DMS53 treated with DMSO at 0.1 percent for 48 hours (cell line): Measurements from ENCODE around the gene PDLIM7.
"Not testable (repeated sequence)": the region's sequence is repeated elsewhere in the genome, so short reads cannot be mapped to it uniquely, and the experiment has no call there.

Experiments
- DNase-seq: peaks from one replicate; lab custom pipeline; 2025; ENCODE audit not compliant: unreplicated experiment; lab: John Stamatoyannopoulos, UW

Gene PDLIM7, protein sequence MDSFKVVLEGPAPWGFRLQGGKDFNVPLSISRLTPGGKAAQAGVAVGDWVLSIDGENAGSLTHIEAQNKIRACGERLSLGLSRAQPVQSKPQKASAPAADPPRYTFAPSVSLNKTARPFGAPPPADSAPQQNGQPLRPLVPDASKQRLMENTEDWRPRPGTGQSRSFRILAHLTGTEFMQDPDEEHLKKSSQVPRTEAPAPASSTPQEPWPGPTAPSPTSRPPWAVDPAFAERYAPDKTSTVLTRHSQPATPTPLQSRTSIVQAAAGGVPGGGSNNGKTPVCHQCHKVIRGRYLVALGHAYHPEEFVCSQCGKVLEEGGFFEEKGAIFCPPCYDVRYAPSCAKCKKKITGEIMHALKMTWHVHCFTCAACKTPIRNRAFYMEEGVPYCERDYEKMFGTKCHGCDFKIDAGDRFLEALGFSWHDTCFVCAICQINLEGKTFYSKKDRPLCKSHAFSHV

DNA sequence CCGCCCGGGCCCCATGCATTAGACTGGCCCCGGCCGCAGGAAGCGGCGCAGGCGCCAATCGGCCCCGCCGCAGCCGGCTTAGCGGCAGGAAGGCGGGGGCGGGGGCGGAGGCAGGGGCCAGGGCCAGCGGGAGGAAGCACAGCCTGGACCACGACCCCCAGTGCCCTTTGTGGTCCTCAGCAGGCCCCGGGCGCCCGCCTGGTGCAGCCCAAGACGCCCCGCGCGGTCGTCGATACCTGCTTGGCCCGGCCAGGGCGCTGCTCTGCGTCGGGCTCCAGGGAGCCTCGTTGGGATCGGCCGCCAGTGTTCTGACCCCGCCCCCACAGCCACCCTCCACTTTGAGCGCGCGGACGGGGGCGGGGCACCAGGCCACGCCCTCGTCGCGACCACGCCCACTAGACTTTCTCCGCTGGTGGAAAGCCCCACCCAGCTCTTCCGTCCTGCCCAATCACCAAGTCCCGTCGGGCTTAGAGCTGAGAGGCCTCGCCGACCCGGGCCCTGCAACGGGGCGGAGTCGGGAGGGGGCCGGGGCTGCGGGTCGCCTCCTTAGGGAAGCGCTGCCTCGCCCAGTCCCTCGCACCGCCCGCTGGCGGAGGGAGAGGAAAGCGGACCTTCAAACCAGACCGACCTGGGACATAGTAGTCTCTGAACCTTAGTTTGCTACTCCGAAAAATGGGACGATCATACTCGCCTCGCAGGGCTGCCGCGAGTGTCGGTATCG lies at the start of gene PDLIM7:
Gene PDLIM7 (minus strand): TSS at position 313 of the 721 bp plus-strand sequence. CDS start 1,092 bp downstream, outside the sequence.
- DNase-seq: peak; percentile 94

DNA sequence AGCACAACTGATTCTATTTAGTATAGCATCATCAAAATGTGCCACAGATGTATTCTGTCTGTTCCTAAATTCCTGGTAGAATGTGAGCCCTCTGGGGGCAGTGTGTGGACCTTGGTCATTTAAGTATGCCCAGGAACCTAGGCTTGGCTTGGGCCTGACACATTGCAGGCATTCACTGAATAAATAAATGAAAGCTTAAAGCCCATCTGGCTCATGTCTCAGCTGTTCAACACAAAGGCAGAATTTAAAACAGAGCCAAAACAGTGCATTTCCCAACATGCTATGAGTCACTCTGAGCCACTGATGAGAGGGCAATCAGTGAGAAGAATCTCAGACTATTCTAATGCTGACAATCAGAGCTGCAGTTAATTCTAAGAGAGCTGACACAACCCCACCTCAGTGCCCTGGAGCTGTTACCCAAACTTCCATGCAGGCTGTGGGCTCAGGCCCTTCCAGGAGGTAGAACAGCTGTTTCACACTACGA lies 48.9 kb upstream of the PDLIM7 start:
- peak; percentile 1 for DNase-seq

DNA sequence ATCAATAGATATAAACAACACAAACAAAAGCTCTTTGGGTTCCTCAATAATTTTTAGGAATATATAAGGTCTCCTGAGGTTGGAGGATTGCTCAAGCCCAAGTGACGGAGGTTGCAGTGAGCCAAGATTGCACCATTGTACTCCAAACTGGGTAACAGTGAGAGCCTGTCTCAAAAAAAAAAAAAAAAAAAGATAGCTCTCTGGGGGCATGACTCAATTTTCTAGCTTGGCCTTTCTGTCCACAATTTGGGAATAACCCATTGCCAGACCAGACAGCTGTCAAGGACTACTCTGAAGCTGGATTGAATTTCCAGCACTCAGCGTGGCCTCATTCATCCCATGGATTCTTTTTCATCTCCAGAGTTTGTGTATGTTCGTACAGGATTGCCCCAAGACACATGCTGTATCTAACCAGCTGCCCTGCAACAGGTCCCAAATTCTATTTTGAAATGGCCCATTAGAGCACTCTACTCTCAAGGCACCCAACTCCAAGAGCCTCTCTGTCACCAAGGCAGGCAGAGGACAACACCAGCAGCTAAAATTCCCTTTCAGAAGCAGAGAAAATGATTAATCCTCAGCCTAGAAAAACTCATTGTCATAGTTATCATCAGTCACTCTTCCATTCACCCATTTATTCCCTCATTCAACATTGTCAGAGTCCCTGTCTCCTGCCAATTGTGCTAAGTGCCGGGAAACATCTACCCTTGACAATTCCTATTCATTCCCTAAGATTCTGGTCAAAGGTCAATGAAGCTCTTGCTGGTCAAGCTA lies 48.3 kb upstream of the PDLIM7 start:
- no peak for DNase-seq

DNA sequence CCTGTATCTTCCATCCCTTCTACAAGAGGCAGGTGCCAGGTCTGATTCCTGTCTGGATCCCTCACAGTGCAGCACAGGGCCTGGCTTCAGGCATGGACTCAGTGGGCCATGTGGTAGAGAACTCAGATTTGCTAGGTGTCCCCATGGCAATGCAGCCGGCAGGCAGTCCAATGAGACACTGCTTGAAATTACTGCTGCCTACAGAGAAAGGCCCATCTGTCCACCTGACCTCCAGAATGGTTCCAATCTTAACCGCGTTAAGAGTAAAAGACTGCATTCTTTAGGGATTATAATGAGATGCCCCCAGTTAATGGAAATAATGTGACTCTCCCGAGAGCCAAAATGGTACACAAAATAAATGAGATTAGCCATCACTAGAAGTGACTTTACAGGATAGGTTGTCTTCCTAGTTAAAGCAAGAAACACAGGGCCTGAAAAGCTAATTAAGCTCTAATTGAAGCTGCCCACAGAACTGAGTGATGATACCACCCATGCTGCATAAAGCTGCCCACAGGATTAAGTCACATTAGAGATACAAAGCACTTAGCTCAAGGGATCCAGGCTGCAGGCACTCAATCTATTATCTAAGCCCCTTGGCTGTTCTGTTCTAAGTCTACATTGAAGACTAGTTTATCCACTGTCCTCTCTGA lies 45.5 kb upstream of the PDLIM7 start:
- DNase-seq: no peak

DNA sequence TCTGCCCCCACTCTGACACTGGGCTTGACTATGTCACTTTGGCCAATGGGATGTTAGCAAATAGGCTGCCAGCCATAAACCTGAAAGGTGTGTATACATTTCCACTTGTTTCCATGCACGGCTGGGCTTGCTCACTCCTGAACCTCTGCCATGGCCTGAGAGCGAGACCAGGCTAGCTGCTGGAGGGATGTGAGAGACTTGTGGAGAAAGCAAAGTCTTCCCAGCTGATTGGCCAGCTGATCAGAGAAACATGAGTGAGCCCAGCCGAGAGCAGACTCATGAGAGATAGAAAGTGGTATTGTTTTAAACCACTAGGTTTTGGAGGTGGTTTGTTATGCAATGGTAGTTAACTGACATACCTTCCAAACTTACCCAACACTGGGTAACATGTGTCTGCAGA lies 43.0 kb upstream of the PDLIM7 start:
- DNase-seq: no peak

DNA sequence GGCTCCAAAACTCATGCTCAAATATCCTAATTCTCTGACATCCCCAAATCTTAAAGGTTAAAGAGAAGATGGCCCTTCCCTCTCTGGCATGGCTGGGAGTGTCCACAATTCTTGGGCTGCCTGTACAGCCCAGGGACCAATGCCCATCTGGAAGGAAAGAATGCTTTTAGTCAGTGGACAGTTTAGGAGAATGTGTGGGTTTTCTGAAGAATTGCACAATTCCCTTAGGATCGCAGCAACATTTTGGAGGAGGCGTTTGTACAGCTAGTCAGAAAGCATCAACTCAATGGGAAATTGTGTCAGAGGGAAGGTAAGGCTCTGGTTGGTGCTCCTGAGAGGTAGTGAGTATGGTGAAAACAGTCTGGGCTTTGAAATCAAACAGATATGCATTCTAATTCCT lies 42.0 kb upstream of the PDLIM7 start:
- DNase-seq: no peak

DNA sequence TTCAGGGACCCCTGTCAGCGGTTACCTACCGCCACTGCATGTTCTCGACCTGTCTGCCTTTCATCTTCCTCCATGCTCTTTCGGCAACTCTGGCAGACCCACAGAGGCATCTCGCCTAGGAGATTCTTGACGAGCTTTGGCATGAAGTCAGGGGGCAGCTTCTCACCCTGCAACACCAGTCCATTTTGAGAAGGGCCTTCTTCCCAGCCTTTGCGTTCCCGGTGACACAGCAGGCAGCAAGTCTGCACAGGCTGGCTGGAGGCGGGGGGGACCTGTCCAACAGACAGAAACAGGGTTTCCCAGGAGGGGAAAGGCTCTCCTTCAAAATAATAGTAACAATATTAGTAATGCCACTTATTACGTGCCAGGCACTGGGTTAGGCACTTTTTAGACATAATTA lies 41.5 kb upstream of the PDLIM7 start:
- no peak for DNase-seq

DNA sequence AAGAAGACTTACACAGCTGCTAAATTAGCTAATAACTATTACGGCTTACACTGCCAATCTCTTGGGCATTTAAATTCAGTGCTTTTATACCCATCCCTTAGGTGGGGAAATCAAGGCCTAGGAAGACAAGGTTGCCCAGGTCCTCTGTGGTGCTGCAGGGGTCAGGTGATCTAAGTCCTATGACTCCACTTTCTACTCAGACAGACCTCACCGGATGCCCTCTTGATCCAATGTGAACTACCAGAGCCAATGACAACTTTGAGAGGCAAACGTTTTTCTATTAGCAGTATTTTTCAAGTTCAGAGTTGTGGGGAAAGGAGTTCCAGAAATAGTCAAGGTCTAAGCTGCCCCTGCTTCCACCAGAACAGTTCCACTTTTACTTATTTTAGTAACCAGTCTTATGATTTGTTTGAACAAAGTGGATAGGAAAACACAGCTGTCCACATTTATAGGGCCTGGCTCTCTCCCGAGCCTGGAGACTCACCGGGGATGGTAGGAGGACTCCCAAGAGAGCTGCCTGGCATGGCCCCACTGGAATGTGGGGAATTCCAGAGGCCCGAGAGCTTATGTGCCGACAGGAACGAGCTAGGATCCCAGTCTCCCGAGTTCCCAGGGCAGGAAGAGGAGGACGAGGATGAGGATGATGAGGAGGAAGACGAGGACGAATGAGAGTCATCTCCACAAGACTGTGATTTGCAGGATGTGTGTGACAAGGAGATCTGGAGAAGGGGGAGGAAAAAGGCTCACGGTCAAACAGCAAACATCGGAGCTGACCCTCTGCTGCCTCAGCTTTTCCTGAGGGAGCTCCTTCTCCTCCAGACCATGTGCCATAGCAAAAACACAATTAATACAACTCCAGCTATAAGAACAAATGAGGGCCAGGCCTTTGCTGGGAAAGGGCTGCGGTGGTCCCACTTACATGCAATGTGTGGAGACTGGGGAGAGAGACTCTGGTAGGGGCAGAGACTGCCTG lies 40.3 kb upstream of the PDLIM7 start:
- peak; percentile 8 for DNase-seq

DNA sequence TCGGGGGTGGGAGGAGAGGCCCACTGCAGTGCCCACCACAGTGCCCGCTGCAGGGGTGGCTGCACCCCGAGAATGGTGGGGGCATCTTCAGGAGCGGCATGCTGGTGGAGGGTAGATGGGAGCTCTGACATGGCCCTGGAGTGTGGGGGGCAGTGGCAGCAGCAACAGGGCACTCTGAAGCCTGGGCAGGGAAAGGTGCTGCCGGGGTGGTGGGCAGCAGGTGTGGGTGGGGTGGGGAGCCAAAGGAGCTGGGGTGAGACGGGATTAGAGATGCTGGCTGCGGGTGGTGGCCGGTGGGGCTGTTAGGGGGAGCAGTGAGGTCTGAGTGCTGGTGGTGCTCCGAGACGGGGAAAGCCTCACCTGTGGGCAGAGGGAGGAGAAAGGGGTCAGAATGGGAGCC lies 39.0 kb upstream of the PDLIM7 start:
- no peak for DNase-seq

DNA sequence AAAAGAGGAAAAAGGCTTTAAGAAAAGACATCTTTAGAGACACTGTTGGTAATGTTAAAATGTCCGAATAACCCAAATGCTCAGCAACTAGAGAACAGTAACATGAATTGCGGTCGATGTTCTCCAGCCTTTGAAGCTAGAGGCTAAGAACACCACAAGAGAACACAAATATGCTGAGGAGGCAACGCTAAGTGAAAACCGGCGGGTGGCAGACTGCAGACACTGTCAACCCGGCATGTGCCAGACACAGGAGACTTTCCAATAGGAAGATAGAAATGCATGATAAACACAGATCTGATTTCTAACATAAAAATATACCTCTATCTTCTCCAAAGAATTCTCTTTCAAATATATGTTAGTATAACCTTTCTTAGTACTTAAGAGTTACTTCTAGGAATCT lies 37.7 kb upstream of the PDLIM7 start:
- DNase-seq: no peak

DNA sequence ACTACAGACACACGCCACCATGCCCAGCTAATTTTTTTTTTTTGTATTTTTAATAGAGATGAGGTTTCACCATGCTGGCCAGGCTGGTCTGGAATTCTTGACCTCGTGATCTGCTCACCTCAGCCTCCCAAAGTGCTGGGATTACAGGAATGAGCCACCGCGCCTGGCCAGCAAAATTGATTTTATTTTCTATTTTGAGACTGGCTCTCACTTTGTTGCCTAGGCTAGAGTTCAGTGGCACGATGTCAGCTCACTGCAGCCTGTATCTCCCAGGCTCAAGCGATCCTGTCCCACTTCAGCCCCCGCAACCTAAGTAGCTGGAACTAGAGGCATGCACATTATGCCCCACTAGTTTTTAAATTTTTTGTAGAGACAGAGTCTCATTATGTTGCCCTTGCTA lies 37.0 kb upstream of the PDLIM7 start:
- not testable (repeated sequence) for DNase-seq

DNA sequence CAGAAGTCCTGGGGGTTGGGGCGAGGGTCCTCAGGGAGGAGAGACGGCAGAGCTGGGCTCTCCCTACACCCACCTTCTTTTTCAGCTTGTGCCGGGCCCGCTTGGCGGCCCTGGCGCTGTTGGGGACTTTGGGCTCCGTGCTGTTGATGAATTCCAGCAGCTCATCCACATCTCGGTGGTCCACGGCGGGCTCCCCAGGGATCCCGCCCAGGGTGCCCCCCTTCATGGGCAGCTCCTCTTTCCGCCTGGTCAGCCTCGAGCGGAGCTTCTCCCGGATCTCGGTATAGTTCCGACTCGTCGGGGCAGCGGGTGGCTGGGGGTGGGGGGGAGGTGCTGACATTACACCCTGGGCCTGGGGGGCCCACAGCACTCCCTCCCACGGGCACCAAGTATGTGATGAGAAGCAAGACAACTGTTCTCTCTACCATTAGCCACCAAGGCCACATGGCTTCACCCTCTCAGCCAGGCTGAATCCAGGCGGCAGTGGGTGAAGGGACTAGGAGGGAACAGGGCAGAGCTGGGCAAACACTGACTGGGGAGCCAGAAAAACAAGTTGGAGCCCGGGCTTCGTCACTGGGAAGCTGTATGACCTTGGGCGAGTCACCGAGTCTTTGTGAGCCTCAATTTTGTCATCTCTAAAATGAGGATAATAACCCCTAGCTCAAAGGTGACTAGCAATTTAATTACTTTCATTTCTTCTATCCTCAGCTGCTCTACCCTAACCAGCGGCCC lies 34.0 kb upstream of the PDLIM7 start:
- DNase-seq: no peak

DNA sequence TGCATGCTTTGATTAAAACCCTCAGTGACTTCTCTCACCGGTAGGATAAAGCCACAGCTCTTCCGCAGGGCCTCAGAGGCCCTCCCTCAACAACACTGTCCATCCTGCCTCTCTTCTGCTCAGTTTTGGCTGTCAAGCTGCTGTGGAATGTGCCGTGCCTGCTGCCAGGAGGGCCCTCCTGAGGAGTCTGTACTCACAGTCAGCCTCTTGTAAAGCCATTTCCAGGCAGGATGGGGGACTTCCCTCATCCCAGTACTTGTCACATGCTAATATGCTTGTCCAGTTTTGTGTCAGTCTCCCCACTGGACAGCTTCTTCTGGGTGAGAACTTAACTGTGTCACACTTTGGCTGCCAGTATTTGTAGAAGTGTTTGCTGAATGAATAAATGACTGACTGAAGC lies 33.2 kb upstream of the PDLIM7 start:
- no peak for DNase-seq

DNA sequence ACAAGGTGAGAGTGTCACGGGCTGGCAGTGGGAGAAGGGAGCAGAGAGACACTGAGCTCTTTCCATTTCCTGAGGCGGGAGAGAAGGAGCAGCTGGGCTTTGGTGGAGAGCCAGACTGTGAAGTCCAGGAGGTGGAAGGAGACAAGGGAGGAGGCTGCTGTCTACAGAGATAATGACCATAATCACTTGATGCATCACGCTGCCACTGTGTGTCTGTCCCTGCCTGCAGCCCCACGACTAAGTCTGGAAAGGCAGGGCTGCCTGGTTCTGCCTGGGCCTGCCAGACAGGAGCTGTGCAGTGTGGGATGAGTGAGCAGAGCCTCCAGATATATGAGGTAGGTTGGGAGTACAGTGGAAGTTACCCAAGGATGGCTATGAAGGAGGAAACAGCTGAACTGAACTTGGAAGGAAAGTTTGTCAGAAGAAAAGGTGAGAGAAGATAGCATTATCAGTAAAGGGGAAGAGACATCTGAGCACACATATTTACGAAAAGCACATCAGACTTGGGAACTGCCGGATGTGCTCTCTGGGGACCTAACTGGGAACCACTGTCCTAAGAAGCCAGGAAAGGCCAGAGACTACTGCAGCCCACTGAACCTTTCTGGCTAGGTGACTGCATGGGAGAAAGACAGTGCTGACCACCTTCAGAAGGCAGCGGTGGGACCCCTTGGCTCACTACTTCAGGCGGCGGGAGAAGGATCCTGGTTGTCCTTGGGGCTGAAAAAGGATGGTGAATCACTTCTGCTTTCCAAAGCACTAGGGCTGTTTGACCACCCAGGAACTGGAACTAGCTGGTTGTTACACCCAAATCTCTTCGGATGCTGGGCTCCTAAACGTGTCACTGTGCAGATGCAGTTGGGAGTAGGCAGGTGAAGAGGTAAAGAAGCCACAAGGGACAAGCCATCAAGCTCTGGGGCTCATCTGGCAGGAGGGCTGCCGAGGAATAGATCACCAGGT lies 32.1 kb upstream of the PDLIM7 start:
- DNase-seq: no peak

DNA sequence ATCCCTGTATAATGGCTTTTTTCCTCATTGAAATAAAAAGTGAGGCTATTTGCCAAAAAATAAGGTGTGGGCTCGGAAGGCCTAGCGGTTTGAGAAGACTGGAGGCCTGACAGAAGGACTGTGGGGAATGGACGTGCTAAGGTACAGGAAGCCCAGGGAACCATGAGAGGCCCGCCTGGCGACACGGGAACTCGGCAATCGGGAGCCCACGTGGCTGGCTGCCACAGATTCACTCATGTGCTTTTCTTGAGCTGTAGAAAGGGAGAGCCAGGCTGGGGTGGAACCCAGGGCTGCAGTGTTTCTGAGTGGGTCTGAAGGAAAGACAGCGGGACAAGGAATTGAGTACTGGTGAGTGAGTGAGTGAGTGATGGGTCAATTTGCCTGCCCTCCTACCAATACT lies 31.2 kb upstream of the PDLIM7 start:
- DNase-seq: no peak

DNA sequence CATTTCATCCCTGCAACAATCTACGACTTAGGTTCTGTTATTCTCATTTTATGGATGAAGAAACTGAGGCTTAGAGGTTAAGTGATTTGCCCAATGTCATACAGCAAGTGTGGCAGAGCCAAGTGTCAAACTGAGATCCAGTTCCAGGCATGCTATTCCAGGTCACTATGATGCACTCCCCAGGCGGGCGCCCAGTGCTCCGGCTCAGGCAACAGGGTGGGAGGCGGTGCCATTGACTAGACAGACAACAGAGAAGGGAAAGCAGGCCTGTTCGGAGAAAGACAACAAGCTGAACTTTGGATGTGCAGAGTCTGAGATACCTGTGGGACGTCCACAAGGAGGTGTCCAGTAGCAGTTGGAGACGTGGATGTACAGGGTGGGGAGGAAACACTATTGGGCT lies 30.2 kb upstream of the PDLIM7 start:
- no peak for DNase-seq

DNA sequence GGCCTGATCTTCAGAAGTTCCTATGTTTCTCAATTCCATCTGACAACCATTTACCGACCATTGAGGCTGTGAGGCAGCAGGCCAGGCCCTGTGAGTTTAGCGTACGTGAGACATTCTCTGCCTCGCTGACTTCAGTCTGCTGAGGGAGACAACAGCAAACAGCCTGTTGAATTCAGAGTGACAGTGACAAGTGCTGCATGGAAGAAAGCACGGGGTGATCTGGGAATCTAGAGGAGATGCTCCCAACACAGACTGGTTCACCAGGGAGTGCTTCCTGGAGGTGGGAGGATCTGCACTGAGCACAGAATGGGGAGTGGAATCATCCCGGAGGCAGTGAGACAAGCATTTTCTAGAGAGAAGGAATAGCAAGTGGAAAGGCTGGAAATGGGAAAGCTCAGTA lies 29.4 kb upstream of the PDLIM7 start:
- DNase-seq: no peak

DNA sequence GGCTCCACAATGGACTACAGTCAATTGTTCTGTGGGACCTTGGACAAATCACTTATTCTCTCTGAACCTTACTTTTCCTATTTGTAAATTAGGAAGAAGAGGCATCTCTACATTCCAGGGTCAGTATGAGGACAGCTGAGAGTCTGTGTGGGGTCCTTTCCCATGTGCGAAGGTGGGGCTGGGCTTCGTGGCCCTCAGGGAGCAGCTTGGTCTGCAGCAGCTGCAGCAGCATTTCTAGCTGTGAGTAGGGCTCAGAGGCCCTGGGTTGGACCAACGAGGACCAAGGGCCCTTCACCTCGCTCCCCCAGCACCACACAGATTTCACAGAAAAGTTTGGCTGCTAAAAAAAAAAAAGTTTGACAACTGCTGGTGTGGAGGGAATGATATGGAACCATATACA lies 28.8 kb upstream of the PDLIM7 start:
- no peak for DNase-seq
